ENCODE data around the gene GNG4.

DNA sequence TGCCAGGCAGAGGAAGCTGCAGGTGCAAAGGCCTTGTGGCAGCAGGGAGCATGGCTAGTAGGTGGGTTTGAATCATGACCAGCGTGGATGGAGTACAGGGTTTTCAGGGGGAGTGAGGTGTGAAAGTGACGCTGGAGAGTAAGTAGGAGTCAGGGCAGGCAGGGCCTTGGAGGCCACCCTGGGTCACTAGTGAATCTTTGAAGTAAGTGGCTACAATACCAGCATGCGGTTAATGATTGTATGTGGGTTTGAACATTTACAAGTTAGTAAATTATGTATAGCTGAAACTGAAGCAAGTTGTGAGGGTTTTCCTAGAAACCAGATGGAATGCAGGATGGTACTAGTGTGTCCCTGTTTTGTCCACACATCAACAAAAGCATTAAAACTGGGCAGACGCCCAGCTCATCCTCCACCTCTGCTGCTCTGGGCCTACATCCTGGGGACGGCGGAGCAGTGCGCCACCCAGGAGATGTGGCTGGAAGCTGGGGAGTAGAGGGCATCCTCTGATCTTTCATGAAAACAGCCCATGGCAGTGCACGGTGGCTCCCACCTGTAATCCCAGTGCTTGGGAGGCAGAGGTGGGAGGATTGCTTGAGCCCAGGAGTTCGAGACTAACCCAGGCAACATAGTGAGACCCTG lies 104.2 kb downstream of the GNG4 start:
- TF ChIP-seq, protein P1, sequence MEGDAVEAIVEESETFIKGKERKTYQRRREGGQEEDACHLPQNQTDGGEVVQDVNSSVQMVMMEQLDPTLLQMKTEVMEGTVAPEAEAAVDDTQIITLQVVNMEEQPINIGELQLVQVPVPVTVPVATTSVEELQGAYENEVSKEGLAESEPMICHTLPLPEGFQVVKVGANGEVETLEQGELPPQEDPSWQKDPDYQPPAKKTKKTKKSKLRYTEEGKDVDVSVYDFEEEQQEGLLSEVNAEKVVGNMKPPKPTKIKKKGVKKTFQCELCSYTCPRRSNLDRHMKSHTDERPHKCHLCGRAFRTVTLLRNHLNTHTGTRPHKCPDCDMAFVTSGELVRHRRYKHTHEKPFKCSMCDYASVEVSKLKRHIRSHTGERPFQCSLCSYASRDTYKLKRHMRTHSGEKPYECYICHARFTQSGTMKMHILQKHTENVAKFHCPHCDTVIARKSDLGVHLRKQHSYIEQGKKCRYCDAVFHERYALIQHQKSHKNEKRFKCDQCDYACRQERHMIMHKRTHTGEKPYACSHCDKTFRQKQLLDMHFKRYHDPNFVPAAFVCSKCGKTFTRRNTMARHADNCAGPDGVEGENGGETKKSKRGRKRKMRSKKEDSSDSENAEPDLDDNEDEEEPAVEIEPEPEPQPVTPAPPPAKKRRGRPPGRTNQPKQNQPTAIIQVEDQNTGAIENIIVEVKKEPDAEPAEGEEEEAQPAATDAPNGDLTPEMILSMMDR (conservative IDR thresholded peaks at IDR 0.05 in 1 of 2, IDR thresholded peaks at IDR 0.05 in 1 of 2; ENCODE audit: low read depth in 1 of 2, low read length in 2 of 2), result no peak
- TF ChIP-seq EZH2 (IDR thresholded peaks at IDR 0.05; ENCODE audit: low read length, missing control alignments), result no peak
